HG03378 (cell line): ENCODE measurements around the gene ZNF385B.
"Not testable (repeated sequence)": the region's sequence is repeated elsewhere in the genome, so short reads cannot be mapped to it uniquely, and the experiment has no call there.

Source experiments
- ATAC-seq: cut with Tn5 transposase; IDR thresholded peaks from one replicate; pipeline ENCODE4 v1.9.1; 2021; ENCODE audit warnings: mild to moderate bottlenecking, moderate library complexity; ENCODE audit not compliant: unreplicated experiment

Gene ZNF385B

GRCh38 chr2:179524809-179525339 lies 336.5 kb downstream of the ZNF385B start:
- no peak for ATAC-seq

GRCh38 chr2:179521944-179522343 lies 339.5 kb downstream of the ZNF385B start:
- ATAC-seq, result no peak

- no peak for ATAC-seq
Observed at GRCh38 chr2:179518830-179519229, 342.6 kb downstream of the ZNF385B start.

GRCh38 chr2:179513181-179513580 lies 348.2 kb downstream of the ZNF385B start:
- ATAC-seq, result no peak

GRCh38 chr2:179512281-179513035 lies 349.0 kb downstream of the ZNF385B start:
- no peak for ATAC-seq

- ATAC-seq, result no peak
Observed at GRCh38 chr2:179511105-179511789, 350.2 kb downstream of the ZNF385B start.

- ATAC-seq, result no peak
Observed at GRCh38 chr2:179495315-179495714, 366.1 kb downstream of the ZNF385B start.

GRCh38 chr2:179488563-179488962 lies 372.8 kb downstream of the ZNF385B start:
- ATAC-seq, result no peak

- no peak for ATAC-seq
Observed at GRCh38 chr2:179487010-179487731, 374.2 kb downstream of the ZNF385B start.

GRCh38 chr2:179483131-179483530 lies 378.3 kb downstream of the ZNF385B start:
- no peak for ATAC-seq

GRCh38 chr2:179479947-179480346 lies 381.5 kb downstream of the ZNF385B start:
- ATAC-seq, result no peak

- ATAC-seq, result no peak
Observed at GRCh38 chr2:179478771-179479170, 382.6 kb downstream of the ZNF385B start.

- ATAC-seq, result no peak
Observed at GRCh38 chr2:179470992-179471391, 390.4 kb downstream of the ZNF385B start.

GRCh38 chr2:179470089-179470488 lies 391.3 kb downstream of the ZNF385B start:
- no peak for ATAC-seq

- no peak for ATAC-seq
Observed at GRCh38 chr2:179467960-179468359, 393.5 kb downstream of the ZNF385B start.

GRCh38 chr2:179467111-179467510 lies 394.3 kb downstream of the ZNF385B start:
- ATAC-seq, result no peak

GRCh38 chr2:179461420-179461819 lies 400.0 kb downstream of the ZNF385B start:
- ATAC-seq, result no peak

- ATAC-seq, result no peak
Observed at GRCh38 chr2:179460181-179460929, 401.1 kb downstream of the ZNF385B start.

- not testable (repeated sequence) for ATAC-seq
Observed at GRCh38 chr2:179458113-179458512, 403.3 kb downstream of the ZNF385B start.

GRCh38 chr2:179455824-179456223 lies 405.6 kb downstream of the ZNF385B start:
- no peak for ATAC-seq

GRCh38 chr2:179455172-179455524 lies 406.3 kb downstream of the ZNF385B start:
- ATAC-seq, result no peak
